Caco-2 (cell line): ENCODE measurements around the gene AK2. TPM values are rescaled to one million over a fixed set of nuclear protein-coding genes. Genes with fewer than 3 reads are reported as not detected.

ENCODE experiments used
- BruUV-seq: library from RNA; stranded (reverse); fragments of 400-500 nt; replicated peaks from 2 replicates; lab custom pipeline; 2021; lab: Mats Ljungman, UMichigan
- CTCF ChIA-PET: fragments of 300-600 bp; sonication (Branson Sonifier 250); formaldehyde crosslinking; loops from one replicate; lab custom pipeline; 2022; ENCODE audit warnings: antibody characterized with exemption; lab: Charles Lee
- POLR2A ChIA-PET: fragments of 300-600 bp; sonication (Branson Sonifier 250); formaldehyde crosslinking; loops from one replicate; lab custom pipeline; 2022; ENCODE audit warnings: antibody characterized with exemption; lab: Charles Lee
- DNase-seq, 2 experiments: peaks; one replicate each; pipeline versions ENCODE4 v3.0.0 to v3.0.0-alpha.2; 2020 to 2022
- H3K27me3 ChIP-seq: replicated peaks from 2 replicates; pipeline ENCODE4 v1.6.0; 2011; ENCODE audit warnings: low read length; ENCODE audit not compliant: control insufficient read depth, insufficient read depth
- H3K36me3 ChIP-seq: 2 replicates; pipeline ENCODE4 v1.5.1; 2011; ENCODE audit warnings: low read length; ENCODE audit not compliant: control insufficient read depth, insufficient read depth
- H3K4me1 ChIP-seq: fragments of 250-450 bp; sonication (Bioruptor Pico); 2 replicates; pipeline ENCODE4 v1.5.1; 2020; ENCODE audit warnings: mild to moderate bottlenecking
- H3K4me3 ChIP-seq: 2 replicates; pipeline ENCODE4 v1.5.1; 2011; ENCODE audit warnings: low read depth, mild to moderate bottlenecking, control low read depth, low read length
- H3K9me3 ChIP-seq: fragments of 250-450 bp; sonication (Bioruptor Pico); 2 replicates; pipeline ENCODE4 v1.5.1; 2020; ENCODE audit warnings: mild to moderate bottlenecking, moderate library complexity
- H3K27ac Mint-ChIP-seq: one replicate; pipeline ENCODE4 v1.8.0; 2022; ENCODE audit warnings: mixed read lengths; ENCODE audit not compliant: unreplicated experiment
- H3K27me3 Mint-ChIP-seq: one replicate; pipeline ENCODE4 v1.8.0; 2022; ENCODE audit warnings: mixed read lengths; ENCODE audit not compliant: insufficient read depth, unreplicated experiment
- H3K36me3 Mint-ChIP-seq: one replicate; pipeline ENCODE4 v1.8.0; 2022; ENCODE audit warnings: mild to moderate bottlenecking, mixed read lengths; ENCODE audit not compliant: insufficient read depth, unreplicated experiment
- H3K4me1 Mint-ChIP-seq: one replicate; pipeline ENCODE4 v1.8.0; 2022; ENCODE audit warnings: low read depth, mixed read lengths; ENCODE audit not compliant: unreplicated experiment
- H3K4me3 Mint-ChIP-seq: one replicate; pipeline ENCODE4 v1.8.0; 2022; ENCODE audit warnings: mild to moderate bottlenecking, moderate library complexity, mixed read lengths; ENCODE audit not compliant: unreplicated experiment
- H3K9me3 Mint-ChIP-seq: one replicate; pipeline ENCODE4 v1.8.0; 2022; ENCODE audit warnings: mixed read lengths; ENCODE audit not compliant: unreplicated experiment
- intact Hi-C: fragments of 100-400 bp; cut with micrococcal nuclease; formaldehyde crosslinking; loops from one replicate; pipeline ENCODE4 v1.10.0; 2022; ENCODE audit not compliant: unreplicated experiment
- total RNA-seq: library from RNA; stranded (reverse); gene quantifications from 2 replicates; pipeline ENCODE4 v1.2.3, GENCODE V29; 2022
- TF ChIP-seq, protein P1 (sequence below), 2 experiments: fragments of 200-600 bp in 1 of 2; IDR thresholded peaks; 1 replicate in 1 of 2; 2 replicates in 1 of 2; pipeline versions ENCODE4 v1.5.1 to v1.8.0; 2011 to 2022; ENCODE audit warnings: antibody characterized with exemption in 1 of 2, control low read depth in 1 of 2, inconsistent platforms in 1 of 2, low read depth in 1 of 2, low read length in 1 of 2, mild to moderate bottlenecking in 1 of 2, moderate library complexity in 1 of 2; ENCODE audit not compliant: insufficient read depth in 1 of 2, severe bottlenecking in 1 of 2, unreplicated experiment in 1 of 2

Gene AK2
- total RNA-seq, 1 experiment from 2014 or later, result 127 TPM

DNA sequence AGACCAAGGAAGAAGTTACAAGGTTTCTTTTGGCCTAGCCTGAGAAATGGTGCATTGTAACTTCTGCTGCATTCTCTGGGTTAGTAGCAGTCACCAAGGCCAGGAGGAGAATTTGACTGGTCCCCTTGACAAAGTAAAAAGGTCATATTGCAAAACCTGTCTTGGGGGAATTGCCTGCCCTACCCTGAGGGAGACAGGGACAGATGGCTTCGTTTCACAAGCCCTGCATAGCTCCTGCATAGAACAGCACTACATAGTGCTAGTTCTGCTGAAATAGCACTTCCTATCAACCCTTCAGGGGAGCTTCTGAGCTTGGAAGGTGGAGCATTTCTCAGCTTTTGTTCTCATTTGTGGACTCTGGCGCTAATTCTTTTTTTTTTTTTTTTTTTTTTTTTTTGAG lies 20.4 kb upstream of the AK2 start:
- Mint-ChIP-seq H3K4me3 (no peak overlapping the region), H3K9me3 (no peaks in the 10 kb centered on the region), H3K4me1 (peaks cover 8% of the 10 kb centered on the region), H3K27ac (no peak overlapping the region), H3K36me3 (no peaks in the 10 kb centered on the region), H3K27me3 (no peaks in the 10 kb centered on the region)
- BruUV-seq, result no TSS peak
- DNase-seq, result no peak
- ChIA-PET CTCF (no interaction called here), POLR2A (no interaction called here)
- Histone ChIP-seq H3K27me3 (no peaks in the 10 kb centered on the region), H3K4me1 (no peaks in the 10 kb centered on the region), H3K4me3 (no peak overlapping the region), H3K36me3 (no peaks in the 10 kb centered on the region), H3K9me3 (no peaks in the 10 kb centered on the region; the same call in 1 of the 2 replicates)
- intact Hi-C loops, result no loop called here
- TF ChIP-seq, protein P1, sequence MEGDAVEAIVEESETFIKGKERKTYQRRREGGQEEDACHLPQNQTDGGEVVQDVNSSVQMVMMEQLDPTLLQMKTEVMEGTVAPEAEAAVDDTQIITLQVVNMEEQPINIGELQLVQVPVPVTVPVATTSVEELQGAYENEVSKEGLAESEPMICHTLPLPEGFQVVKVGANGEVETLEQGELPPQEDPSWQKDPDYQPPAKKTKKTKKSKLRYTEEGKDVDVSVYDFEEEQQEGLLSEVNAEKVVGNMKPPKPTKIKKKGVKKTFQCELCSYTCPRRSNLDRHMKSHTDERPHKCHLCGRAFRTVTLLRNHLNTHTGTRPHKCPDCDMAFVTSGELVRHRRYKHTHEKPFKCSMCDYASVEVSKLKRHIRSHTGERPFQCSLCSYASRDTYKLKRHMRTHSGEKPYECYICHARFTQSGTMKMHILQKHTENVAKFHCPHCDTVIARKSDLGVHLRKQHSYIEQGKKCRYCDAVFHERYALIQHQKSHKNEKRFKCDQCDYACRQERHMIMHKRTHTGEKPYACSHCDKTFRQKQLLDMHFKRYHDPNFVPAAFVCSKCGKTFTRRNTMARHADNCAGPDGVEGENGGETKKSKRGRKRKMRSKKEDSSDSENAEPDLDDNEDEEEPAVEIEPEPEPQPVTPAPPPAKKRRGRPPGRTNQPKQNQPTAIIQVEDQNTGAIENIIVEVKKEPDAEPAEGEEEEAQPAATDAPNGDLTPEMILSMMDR (IDR thresholded peaks at IDR 0.05; ENCODE audit: insufficient read depth in 1 of 2, low read depth in 1 of 2, low read length in 1 of 2, severe bottlenecking in 1 of 2, unreplicated experiment in 1 of 2), result no peak

DNA sequence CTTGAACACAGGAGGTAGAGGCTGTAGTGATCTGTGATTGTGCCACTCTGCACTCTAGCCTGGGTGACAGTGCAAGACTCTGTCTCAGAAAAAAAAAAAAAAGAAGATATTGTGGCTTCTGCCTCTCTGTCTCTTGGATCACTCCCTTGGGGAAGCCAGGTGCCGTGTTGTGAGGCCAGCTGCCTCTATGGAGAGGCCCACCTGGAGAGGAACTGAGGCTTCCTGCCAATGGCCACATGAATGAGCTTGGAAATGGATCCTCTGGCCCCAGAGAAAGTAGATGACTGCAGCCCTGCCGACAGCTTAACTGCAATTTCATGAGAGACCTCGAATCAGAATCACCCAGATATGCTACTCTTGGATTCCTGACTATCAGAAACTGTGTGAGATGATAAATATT lies 19.7 kb upstream of the AK2 start:
- POLR2A ChIA-PET, result no interaction called here
- no peaks in the 10 kb centered on the region for H3K36me3 ChIP-seq
- Mint-ChIP-seq H3K4me1 (peaks cover 8% of the 10 kb centered on the region), H3K27me3 (no peaks in the 10 kb centered on the region), H3K27ac (no peak overlapping the region), H3K9me3 (no peaks in the 10 kb centered on the region), H3K36me3 (no peaks in the 10 kb centered on the region), H3K4me3 (no peak overlapping the region)
- H3K9me3 ChIP-seq, result no peaks in the 10 kb centered on the region
- no peaks in the 10 kb centered on the region for H3K27me3 ChIP-seq
- no peak overlapping the region for H3K4me3 ChIP-seq
- intact Hi-C loops, result no loop called here
- TF ChIP-seq, protein P1 (IDR thresholded peaks at IDR 0.05; ENCODE audit: insufficient read depth in 1 of 2, low read depth in 1 of 2, low read length in 1 of 2, severe bottlenecking in 1 of 2, unreplicated experiment in 1 of 2), result no peak
- no peak for DNase-seq
- CTCF ChIA-PET, result interaction anchor here (0.5 kb wide), 1 partner anchor 154 kb away, joined by 4 read pairs; no protein-coding TSS in a partner anchor
- no TSS peak for BruUV-seq
- no peaks in the 10 kb centered on the region for H3K4me1 ChIP-seq

DNA sequence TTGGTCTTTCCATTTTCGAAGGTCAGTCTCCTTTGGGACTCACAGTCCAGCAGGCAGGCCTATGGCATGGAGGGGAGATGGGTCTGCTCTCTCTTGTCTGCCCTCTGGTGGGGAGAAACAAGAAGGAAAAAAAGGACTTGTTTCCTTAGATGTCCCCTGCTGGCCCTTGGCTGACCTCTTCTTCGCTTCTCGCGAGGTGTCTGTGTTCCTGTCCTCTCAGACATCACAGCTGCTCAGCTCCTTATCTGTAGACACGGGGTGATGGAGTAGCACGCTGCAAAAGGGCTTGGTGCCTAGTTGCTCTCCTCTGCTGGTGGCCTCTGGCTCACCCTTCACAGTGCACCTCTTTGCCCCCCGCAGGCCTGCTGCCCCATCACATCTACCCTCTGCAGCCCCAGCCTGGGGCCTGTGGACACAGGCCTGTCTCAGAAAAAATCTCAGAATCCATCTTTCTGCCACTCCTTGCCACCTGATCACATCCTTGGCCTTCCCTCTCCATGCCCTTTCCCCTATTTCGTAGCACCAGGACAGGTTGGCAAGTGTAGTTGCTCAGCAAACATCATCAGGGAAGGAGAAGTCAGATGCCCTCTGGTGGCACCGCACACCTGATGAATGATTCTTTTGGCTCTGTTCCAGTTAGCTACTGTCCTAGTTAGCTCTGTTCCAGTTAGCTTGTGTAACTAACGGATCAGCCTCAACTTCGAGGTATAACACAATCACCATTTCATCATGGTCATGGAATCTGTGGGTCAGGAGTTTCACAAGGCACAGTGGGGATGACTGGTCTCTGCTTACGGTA lies 18.7 kb upstream of the AK2 start:
- ChIA-PET POLR2A (no interaction called here), CTCF (interaction anchor here (0.5 to 1.5 kb wide), 6 partner anchors 33 to 129 kb away, joined by 3 to 5 read pairs (median 4); no protein-coding TSS in a partner anchor)
- DNase-seq, result peak; percentile 74 to 79
- intact Hi-C loops, result loop anchor here (1.0 to 2.0 kb wide), 3 partner anchors 19 to 121 kb away; partner anchors contain the start of gene AK2
- Mint-ChIP-seq H3K9me3 (no peaks in the 10 kb centered on the region), H3K27me3 (no peaks in the 10 kb centered on the region), H3K4me1 (peaks cover 8% of the 10 kb centered on the region), H3K36me3 (peaks cover 6% of the 10 kb centered on the region), H3K4me3 (no peak overlapping the region), H3K27ac (no peak overlapping the region)
- Histone ChIP-seq H3K4me1 (no peaks in the 10 kb centered on the region), H3K4me3 (no peak overlapping the region), H3K27me3 (no peaks in the 10 kb centered on the region), H3K9me3 (no peaks in the 10 kb centered on the region), H3K36me3 (no peaks in the 10 kb centered on the region)
- BruUV-seq, result no TSS peak
- TF ChIP-seq, protein P1 (IDR thresholded peaks at IDR 0.05; ENCODE audit: insufficient read depth in 1 of 2, low read depth in 1 of 2, low read length in 1 of 2, severe bottlenecking in 1 of 2, unreplicated experiment in 1 of 2), result peak; percentile 56 to 57
